Inflammatory macrophage treated with lipopolysaccharide for 1 hour (primary cell): ENCODE data around the gene CTPS1.

Experiments
- DNase-seq, 2 donors: peaks; one replicate each; pipeline ENCODE4 v3.0.0-alpha.2; 2020 to 2022

Gene CTPS1

GRCh38 chr1:41028034-41028642, 48.6 kb downstream of the CTPS1 start:
- no peak for DNase-seq

- no peak for DNase-seq
These were observed 51.5 kb downstream of the CTPS1 start for GRCh38 chr1:41030872-41031616.

- no peak for DNase-seq
These were observed 52.7 kb downstream of the CTPS1 start for GRCh38 chr1:41032147-41032546.

- no peak for DNase-seq
These were observed 53.8 kb downstream of the CTPS1 start for GRCh38 chr1:41033272-41033671.

- no peak for DNase-seq
These were observed 57.8 kb downstream of the CTPS1 start for GRCh38 chr1:41037116-41037903.

- no peak for DNase-seq
These were observed 58.6 kb downstream of the CTPS1 start for GRCh38 chr1:41038110-41038509.

- peak; percentile 38 to 44 for DNase-seq
These were observed 62.2 kb downstream of the CTPS1 start for GRCh38 chr1:41041614-41042270.

- no peak for DNase-seq
These were observed 64.7 kb downstream of the CTPS1 start for GRCh38 chr1:41044187-41044586.

GRCh38 chr1:41045740-41046139, 66.2 kb downstream of the CTPS1 start:
- no peak for DNase-seq

GRCh38 chr1:41046347-41046775, 66.9 kb downstream of the CTPS1 start:
- DNase-seq: no peak

GRCh38 chr1:41048540-41048939, 69.0 kb downstream of the CTPS1 start:
- no peak for DNase-seq

GRCh38 chr1:41051022-41051421, 71.5 kb downstream of the CTPS1 start:
- DNase-seq: no peak

GRCh38 chr1:41053316-41053715, 73.8 kb downstream of the CTPS1 start:
- peak; percentile 20 to 37 for DNase-seq

- no peak for DNase-seq
These were observed 77.4 kb downstream of the CTPS1 start for GRCh38 chr1:41056907-41057306.
